Activated gamma-delta T cell treated with Interleukin-2 at 50 U/mL for 16 hours (primary cell): Measurements from ENCODE around the gene NFATC2.

ENCODE experiments used
- DNase-seq: peaks from one replicate; pipeline ENCODE4 v3.0.0-alpha.2; 2020

Gene NFATC2

DNA sequence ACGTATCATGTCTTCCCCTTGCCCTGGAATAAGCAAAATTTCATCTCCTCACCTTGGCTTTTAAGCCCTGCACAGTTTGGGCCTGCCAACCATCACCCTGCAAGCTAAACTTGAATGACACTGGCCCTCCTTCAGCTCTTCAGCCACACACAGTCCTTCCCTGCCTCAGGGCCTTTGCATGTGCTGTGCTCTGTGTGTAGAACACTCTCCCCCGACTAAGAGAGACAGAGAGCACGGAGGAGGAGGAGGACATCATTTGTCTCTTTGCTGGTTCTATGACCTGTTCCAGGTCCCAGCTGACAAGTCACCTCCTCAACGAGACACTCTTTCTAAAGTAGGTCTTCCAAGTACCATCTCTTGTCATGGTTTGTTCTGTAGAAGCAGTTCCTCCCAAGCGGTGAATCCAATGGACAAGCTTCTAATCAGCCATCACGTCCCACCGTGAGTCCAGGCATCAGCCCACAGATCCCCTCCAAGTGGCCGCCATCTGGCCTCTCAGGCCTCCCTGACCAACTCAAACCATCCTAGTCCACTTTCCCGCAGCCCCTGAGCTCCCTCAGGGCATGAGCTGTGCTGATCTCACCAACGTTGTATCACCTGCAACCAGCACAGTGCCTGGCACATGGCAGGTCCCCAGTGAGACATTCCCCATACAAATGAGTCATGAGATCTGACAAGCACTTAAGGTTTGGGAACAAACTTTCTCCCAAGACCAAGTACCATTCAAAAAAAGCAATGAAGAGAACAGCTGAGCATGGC is 30.5 kb downstream of the NFATC2 start:
- DNase-seq, result no peak

- DNase-seq, result no peak
Observed at GRCh38 chr20:51510936-51511605, 31.4 kb downstream of the NFATC2 start.

GRCh38 chr20:51510169-51510568 is 32.4 kb downstream of the NFATC2 start:
- DNase-seq, result no peak

- DNase-seq, result no peak
Observed at GRCh38 chr20:51509208-51509607, 33.3 kb downstream of the NFATC2 start.

GRCh38 chr20:51508780-51509179 is 33.7 kb downstream of the NFATC2 start:
- DNase-seq, result no peak

GRCh38 chr20:51508158-51508557 is 34.4 kb downstream of the NFATC2 start:
- no peak for DNase-seq

DNA sequence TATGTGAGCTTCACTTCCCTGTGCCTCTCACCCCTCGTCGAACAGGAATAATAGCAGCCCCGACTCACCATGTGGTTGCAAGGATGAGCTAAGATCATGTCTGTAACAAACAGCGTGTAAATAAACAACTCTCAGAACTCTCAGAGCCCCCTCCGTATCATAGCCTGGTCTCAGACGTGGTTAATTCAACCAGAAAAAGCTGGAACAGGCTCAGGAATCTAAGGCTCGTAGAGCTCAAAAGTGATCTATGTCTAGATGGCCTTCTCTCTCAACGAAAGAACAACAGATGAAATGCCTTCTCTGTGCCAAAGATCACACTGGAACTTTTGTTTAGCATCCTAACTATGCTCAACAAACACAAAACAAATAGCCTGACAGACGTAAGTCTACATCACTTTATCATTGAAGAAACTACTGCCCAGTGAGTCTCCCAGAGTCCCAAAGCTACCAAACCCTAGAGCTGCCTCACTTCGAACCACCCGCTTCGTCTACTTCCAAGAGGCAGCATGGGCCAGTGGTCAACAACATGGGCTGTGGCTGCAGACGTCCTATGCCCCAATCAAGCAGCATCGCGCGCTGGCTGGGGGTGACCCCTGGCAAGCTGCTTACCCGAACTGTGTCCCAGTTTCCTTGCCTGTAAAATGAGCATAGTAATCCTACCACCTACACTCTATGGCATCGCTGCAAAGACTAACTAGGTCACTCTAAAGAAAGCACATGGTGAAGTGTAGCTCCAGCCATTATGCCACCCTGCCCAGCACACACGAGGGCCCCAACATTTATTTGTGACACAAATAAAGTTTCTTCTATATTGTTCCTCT is 35.1 kb downstream of the NFATC2 start:
- DNase-seq, result no peak

- no peak for DNase-seq
Observed at GRCh38 chr20:51506527-51507215, 35.8 kb downstream of the NFATC2 start.

DNA sequence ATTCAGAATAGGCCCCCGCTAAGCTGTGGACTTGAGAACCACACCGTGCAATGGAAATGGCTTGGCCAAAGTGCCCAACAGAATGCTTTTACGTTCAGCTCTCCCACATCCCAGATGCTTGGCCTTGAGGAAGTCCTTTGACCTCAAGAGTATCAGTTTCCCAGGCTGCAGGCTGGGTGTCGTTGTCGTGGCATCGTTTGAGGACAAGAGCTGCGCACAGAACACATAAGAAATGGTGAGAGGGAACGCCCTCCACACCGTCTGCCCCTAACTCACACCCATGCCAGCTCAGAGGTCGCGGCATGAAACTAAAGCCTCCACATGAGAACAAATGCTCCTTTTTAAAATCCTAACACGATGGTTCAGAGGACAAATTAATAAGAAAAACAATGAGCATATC is 37.0 kb downstream of the NFATC2 start:
- DNase-seq, result no peak

DNA sequence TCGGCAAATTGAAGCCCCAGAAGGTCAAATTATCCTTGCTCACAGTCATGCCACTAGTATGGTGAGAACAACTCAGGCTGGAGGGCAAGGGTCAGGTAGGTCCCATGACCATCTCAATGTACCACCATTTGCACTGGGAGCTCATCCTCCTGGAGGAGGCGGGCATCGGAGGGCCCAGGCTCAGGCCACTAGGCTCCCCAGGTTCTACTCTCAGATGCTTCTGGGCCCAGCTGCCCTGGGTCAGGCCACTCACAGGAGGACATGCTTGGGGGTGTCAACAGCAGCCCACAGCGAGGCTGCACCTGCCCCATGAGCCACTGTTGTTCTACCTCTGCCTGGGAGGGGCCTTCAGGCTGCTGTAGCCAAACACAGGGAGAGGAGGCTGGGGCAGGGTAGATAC is 39.1 kb downstream of the NFATC2 start:
- no peak for DNase-seq

GRCh38 chr20:51500936-51501335 is 41.6 kb downstream of the NFATC2 start:
- peak; percentile 57 for DNase-seq

GRCh38 chr20:51500311-51500710 is 42.2 kb downstream of the NFATC2 start:
- DNase-seq, result peak; percentile 49

DNA sequence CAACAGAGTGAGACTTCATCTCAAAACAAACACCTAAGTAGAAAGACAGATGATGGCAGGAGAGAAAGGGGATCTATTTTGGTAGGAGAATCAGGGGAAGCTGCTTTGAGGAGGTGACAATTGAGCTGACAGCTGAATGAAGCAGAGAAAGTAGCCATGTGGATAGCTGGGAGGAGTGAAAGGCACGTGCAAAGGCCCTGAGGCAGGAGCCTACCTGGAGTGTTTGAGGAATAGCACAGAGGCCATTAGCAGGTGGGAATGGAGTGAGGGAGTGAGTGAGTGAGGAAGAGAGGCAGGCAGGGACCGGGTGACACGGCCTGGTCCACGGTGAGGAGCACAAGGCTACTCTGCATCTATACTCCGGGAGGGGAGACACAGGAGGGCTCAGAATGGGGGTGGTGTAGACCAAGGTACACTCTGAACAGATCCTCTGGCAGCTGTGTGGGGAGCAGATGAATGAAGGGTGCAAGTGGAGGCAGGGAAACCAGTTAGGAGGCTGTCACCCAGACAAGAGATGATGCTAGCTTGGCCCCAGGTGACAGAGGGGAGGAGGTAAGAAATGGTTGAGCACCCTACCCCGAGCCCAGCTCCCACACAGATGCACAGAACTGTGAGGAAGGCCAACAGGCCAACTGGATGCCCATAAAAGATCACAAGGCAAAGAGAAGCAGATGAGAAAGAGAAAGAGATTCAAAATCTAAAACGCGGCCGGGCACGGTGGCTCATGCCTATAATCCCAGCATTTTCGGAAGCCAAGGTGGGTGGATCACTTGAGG is 43.6 kb downstream of the NFATC2 start:
- no peak for DNase-seq

DNA sequence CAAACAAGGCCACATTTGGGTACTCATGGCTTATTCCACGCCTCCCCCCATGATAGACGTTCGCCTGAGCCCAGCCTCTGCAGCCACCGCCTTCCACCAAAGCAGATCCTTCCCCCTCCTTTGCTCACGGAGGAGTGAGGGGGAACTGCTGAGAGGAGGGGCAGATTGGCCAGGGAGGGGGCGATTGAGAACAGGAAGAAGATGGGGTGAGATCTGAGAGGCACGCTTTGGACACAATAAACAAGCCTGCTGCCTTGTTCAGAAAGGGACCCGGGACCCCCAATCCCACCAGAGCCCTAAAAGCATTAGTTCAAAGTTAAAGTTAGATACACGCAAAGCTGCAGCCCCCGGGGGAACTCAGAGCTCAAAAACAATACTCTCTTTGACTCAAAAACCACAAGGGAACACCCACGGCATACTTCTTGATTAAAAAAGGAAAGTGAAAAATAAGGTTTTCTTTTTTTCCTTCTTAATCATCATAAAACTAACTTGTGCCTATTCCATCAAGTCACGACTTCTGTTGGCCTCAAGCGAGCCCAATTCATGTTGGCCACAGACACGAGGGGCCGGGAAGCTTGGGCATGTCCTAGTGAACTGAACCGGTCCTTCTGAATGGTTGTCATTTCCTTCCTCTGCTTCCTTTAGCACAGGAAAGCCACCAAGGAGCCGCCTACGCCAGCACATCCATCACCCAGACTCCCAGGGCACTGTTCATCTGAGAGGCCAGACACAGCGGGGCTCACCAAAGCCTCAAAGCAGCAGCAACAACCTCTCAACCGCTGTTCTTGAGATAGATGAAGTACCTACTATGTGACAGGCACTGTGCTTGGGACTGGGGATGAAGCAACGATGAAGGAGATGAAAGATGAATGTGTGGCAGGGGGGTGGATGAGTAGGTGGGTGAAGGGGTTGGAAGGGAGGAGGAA is 44.7 kb downstream of the NFATC2 start:
- DNase-seq, result peak; percentile 41

DNA sequence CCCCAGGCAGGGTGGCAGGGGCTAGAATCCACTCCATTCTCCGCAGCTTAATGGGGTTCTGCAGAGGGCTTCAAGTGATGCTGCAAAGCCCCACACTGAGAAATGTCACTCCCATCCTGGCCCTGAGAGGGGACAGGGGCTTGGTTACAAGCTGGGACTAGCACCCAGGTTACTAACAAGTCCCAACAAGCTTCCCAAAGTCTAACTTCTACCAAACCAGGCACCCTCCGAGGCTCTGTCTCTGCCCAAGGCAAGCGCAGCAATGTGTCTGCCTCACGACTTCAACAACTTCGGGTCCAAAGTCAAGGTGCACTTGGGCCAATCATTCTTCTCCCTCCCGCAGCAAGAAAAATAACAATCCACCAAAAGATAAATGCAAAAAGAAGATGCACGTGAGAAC is 45.6 kb downstream of the NFATC2 start:
- DNase-seq, result no peak

DNA sequence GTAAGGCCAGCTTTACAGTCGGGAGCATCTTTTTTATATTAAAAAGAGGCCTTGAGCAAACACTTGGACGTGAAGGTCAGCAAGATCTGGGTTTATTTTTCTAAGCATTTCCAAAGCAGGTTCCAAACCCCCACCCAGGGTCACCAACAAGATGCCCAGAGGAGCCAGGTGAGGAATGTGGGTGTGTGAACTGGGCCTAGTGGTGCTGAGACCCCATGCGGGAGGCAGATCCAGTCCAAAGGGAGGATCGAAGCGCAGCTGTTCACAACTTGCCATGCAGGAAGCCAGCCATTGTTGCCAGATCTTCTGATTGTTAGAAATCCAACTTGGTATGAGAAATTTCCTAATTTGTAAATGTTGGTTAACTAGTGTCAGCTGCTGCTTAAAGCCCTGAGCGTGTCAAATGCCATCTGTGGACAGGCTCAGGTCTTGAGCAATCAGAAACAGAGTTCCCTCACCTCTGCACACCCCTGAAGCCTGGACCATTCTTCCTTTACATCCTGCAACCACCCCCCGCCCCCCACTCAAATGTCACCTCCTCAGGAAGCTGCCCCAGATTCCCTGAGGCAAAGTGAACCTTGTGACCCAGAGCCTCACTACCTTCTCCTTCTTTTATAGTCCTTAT is 46.5 kb downstream of the NFATC2 start:
- DNase-seq, result no peak

DNA sequence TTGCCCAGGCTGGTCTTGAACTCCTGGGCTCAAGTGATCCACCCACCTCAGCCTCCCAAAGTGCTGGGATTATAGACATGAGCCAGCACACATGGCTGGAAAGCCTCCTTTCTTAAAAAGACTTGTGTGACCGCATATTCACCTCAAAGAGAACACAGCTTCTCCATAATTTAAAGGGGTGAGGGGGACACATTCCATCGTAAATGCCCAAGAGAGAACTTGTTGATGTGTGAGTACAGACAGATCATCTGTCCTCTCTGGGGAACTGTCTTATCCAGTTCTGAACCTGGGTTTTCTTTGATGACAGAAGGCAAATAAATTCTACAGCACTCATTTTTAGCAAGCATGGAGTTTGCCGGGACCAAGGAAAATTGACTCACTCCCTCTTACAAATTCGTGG is 47.2 kb downstream of the NFATC2 start:
- DNase-seq, result no peak

- peak; percentile 38 for DNase-seq
Observed at GRCh38 chr20:51494241-51495110, 48.0 kb downstream of the NFATC2 start.

DNA sequence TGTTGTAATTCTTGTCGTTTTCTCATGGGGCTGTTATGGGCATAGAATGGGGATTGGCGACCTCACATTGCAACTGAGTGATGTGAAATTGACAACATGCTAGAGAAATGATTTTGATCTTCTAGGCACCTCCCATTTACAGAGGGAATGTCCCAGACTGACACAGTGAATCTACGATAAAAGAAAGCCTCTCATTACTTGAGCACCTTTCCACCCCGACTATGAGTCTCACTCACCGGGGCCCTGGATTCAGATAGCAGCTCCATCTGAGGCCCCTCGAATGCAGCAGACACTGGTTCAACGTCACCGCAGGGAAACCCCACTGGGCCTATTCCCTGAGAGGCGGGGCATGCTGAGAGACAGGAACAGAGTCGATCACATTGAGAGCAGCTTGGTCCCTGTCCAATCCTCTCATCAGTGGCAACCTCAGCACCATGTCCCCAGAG is 49.1 kb downstream of the NFATC2 start:
- no peak for DNase-seq
